Activated gamma-delta T cell treated with Interleukin-2 at 50 U/mL for 16 hours (primary cell): ENCODE data around the gene PODNL1.
"Not testable (repeated sequence)": the region's sequence is repeated elsewhere in the genome, so short reads cannot be mapped to it uniquely, and the experiment has no call there.

ENCODE experiments used
- DNase-seq: peaks from one replicate; pipeline ENCODE4 v3.0.0-alpha.2; 2020

The PODNL1 gene

GRCh38 chr19:13938301-13939064 is at the start of gene PODNL1:
PODNL1 (minus strand) TSS chr19:13938417; CDS start chr19:13938181, 236 bp downstream.
- DNase-seq = no peak

- DNase-seq = no peak
Observed at GRCh38 chr19:13987101-13987890, 49.1 kb upstream of the PODNL1 start.

- peak; percentile 100 for DNase-seq
Observed at GRCh38 chr19:13986348-13986904, 48.2 kb upstream of the PODNL1 start.

GRCh38 chr19:13985771-13986347 is 47.6 kb upstream of the PODNL1 start:
- DNase-seq = no peak

- no peak for DNase-seq
Observed at GRCh38 chr19:13984875-13985741, 46.9 kb upstream of the PODNL1 start.

GRCh38 chr19:13984186-13984585 is 46.0 kb upstream of the PODNL1 start:
- DNase-seq = no peak

- peak; percentile 53 for DNase-seq
Observed at GRCh38 chr19:13983213-13983889, 45.1 kb upstream of the PODNL1 start.

GRCh38 chr19:13982773-13983172 is 44.6 kb upstream of the PODNL1 start:
- no peak for DNase-seq

- DNase-seq = no peak
Observed at GRCh38 chr19:13981988-13982501, 43.8 kb upstream of the PODNL1 start.

GRCh38 chr19:13981467-13981866 is 43.2 kb upstream of the PODNL1 start:
- no peak for DNase-seq

GRCh38 chr19:13981021-13981420 is 42.8 kb upstream of the PODNL1 start:
- DNase-seq = no peak

- DNase-seq = no peak
Observed at GRCh38 chr19:13980340-13980739, 42.1 kb upstream of the PODNL1 start.

GRCh38 chr19:13979686-13980085 is 41.5 kb upstream of the PODNL1 start:
- no peak for DNase-seq

GRCh38 chr19:13979244-13979615 is 41.0 kb upstream of the PODNL1 start:
- no peak for DNase-seq

GRCh38 chr19:13978351-13979243 is 40.4 kb upstream of the PODNL1 start:
- DNase-seq = no peak

- no peak for DNase-seq
Observed at GRCh38 chr19:13977803-13978202, 39.6 kb upstream of the PODNL1 start.

GRCh38 chr19:13976446-13976845 is 38.2 kb upstream of the PODNL1 start:
- no peak for DNase-seq

- DNase-seq = no peak
Observed at GRCh38 chr19:13975870-13976269, 37.7 kb upstream of the PODNL1 start.

GRCh38 chr19:13974073-13974472 is 35.9 kb upstream of the PODNL1 start:
- DNase-seq = no peak

GRCh38 chr19:13973479-13973878 is 35.3 kb upstream of the PODNL1 start:
- DNase-seq = not testable (repeated sequence)
